HG03045 (cell line): ENCODE data around the gene AUTS2.
"Not testable (repeated sequence)": the region's sequence is repeated elsewhere in the genome, so short reads cannot be mapped to it uniquely, and the experiment has no call there.

Experiments
- ATAC-seq: cut with Tn5 transposase; IDR thresholded peaks from one replicate; pipeline ENCODE4 v1.9.1; 2021; ENCODE audit warnings: mild to moderate bottlenecking, moderate library complexity; ENCODE audit not compliant: unreplicated experiment

AUTS2 gene

GRCh38 chr7:70646536-70647248 lies 1048.4 kb downstream of the AUTS2 start:
- ATAC-seq, result no peak

GRCh38 chr7:70647801-70648498 lies 1049.7 kb downstream of the AUTS2 start:
- ATAC-seq, result no peak

- ATAC-seq, result not testable (repeated sequence)
Measured at GRCh38 chr7:70648499-70648861, 1050.2 kb downstream of the AUTS2 start.

GRCh38 chr7:70649323-70649722 lies 1051.0 kb downstream of the AUTS2 start:
- ATAC-seq, result no peak

GRCh38 chr7:70654146-70654545 lies 1055.9 kb downstream of the AUTS2 start:
- no peak for ATAC-seq

GRCh38 chr7:70654979-70655378 lies 1056.7 kb downstream of the AUTS2 start:
- no peak for ATAC-seq

GRCh38 chr7:70655694-70656093 lies 1057.4 kb downstream of the AUTS2 start:
- ATAC-seq, result no peak

GRCh38 chr7:70657571-70657970 lies 1059.3 kb downstream of the AUTS2 start:
- ATAC-seq, result no peak

GRCh38 chr7:70657989-70658632 lies 1059.8 kb downstream of the AUTS2 start:
- ATAC-seq, result no peak

GRCh38 chr7:70659263-70659662 lies 1061.0 kb downstream of the AUTS2 start:
- no peak for ATAC-seq

GRCh38 chr7:70660154-70660818 lies 1062.0 kb downstream of the AUTS2 start:
- no peak for ATAC-seq

GRCh38 chr7:70660819-70661191 lies 1062.5 kb downstream of the AUTS2 start:
- no peak for ATAC-seq

- no peak for ATAC-seq
Measured at GRCh38 chr7:70663680-70664079, 1065.4 kb downstream of the AUTS2 start.

GRCh38 chr7:70665997-70666396 lies 1067.7 kb downstream of the AUTS2 start:
- no peak for ATAC-seq

- ATAC-seq, result no peak
Measured at GRCh38 chr7:70667406-70667805, 1069.1 kb downstream of the AUTS2 start.

GRCh38 chr7:70668606-70669358 lies 1070.5 kb downstream of the AUTS2 start:
- no peak for ATAC-seq

GRCh38 chr7:70669854-70670253 lies 1071.6 kb downstream of the AUTS2 start:
- no peak for ATAC-seq

GRCh38 chr7:70670288-70670687 lies 1072.0 kb downstream of the AUTS2 start:
- ATAC-seq, result no peak

GRCh38 chr7:70673778-70674570 lies 1075.7 kb downstream of the AUTS2 start:
- no peak for ATAC-seq

GRCh38 chr7:70674571-70675010 lies 1076.3 kb downstream of the AUTS2 start:
- no peak for ATAC-seq
